Stimulated activated memory B cell treated with anti-CD40 and anti-IgM and Interleukin-4, amounts not matched to agents 10 μg/mL and 1 μg/mL and 100 μg/mL, for 72 hours (primary cell): ENCODE results near the gene GLO1.

Experiments
- ATAC-seq: fragments of 150-1000 bp; cut with Tn5 transposase; 2 replicates; pipeline ENCODE4 v1.10.0; 2021
- H3K27ac Mint-ChIP-seq: one replicate; pipeline ENCODE4 v1.8.0; 2022; ENCODE audit warnings: mild to moderate bottlenecking, mixed read lengths
- H3K27me3 Mint-ChIP-seq: one replicate; pipeline ENCODE4 v1.8.0; 2022; ENCODE audit warnings: mixed read lengths
- H3K36me3 Mint-ChIP-seq: one replicate; pipeline ENCODE4 v1.8.0; 2022; ENCODE audit warnings: mixed read lengths
- H3K4me1 Mint-ChIP-seq: one replicate; pipeline ENCODE4 v1.8.0; 2022; ENCODE audit warnings: mixed read lengths
- H3K4me3 Mint-ChIP-seq: one replicate; pipeline ENCODE4 v1.8.0; 2022; ENCODE audit warnings: mild to moderate bottlenecking, moderate library complexity, mixed read lengths
- H3K9me3 Mint-ChIP-seq: one replicate; pipeline ENCODE4 v1.8.0; 2022; ENCODE audit warnings: mixed read lengths

Gene GLO1

DNA sequence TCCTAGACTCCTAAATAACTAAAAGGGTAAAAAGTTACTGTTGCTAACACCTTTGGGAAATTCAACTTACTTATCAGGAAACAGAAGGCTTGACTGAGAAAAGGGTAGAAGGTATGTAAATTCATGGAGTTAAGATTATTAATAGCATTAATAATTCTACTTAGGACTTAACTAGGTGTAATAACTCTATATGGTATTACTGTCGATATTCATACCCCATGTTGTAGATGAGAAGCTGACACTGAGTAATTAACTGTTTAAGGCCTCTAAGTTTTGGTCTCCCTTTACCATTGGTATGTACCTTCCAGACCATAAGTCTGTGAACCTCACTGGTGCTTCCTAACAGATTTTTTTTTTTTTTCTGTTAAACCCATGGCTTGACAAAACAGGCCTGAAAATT, 15.4 kb downstream of the GLO1 start:
- Mint-ChIP-seq H3K27ac (no peak overlapping the region), H3K4me3 (no peak overlapping the region), H3K4me1 (peaks cover 31% of the 10 kb centered on the region), H3K27me3 (no peaks in the 10 kb centered on the region), H3K9me3 (no peaks in the 10 kb centered on the region), H3K36me3 (peaks cover 11% of the 10 kb centered on the region)
- no peak for ATAC-seq

DNA sequence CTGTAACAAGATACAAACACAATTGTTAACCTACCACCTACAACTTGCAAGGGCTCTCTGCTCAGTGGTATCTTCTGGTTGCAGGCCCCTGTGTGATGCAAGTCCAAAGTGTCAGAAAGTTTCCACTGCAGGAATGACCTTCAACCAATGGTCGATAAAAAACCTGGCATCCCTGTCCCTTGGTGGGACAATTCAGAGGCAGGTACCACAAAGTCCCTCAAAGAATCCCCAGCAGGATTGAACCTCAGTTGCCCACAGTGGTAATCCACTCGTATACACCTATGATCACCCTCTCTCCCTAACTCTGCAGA, 15.9 kb downstream of the GLO1 start:
- no peak overlapping the region for H3K27ac Mint-ChIP-seq
- H3K9me3 Mint-ChIP-seq, result no peaks in the 10 kb centered on the region
- peaks cover 33% of the 10 kb centered on the region for H3K4me1 Mint-ChIP-seq

DNA sequence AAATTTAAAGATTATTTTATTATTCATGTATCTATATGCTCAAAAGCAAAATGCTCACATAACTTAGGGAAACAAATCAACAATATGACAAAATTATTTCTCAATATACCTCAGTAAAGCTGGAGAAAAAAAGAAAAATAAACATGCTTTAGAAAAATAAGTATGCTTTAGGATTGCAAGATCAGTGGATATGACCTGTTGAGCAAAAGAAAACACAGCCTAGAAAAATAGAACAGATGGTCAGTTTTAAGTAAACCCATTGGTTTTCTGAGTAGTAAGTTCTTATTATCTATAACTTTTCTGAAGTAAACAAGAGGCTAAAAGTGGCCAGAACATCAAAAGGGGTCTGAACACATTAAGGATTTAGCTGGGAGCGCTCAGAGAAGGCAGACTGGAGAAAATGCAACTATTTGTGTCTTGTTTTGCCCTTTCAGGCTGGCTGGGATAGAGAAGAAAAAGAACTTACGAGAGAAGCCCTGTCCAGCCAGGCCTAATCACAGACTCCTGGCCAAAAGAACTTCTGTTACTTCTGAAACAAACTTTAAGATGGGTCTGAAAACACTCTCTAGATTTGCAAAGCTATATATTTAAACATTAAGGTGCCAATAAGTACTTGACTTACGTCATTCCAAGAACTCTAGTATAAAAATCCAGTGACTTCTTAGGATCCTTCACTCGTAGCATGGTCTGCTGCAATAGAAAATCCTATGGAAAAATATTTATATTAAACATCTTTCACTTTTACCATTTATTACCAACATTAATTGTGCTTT, 16.5 kb downstream of the GLO1 start:
- no peak overlapping the region for H3K4me3 Mint-ChIP-seq
- no peak overlapping the region for H3K27ac Mint-ChIP-seq
- peaks cover 37% of the 10 kb centered on the region for H3K4me1 Mint-ChIP-seq
- H3K36me3 Mint-ChIP-seq, result peaks cover 18% of the 10 kb centered on the region
- ATAC-seq, result no peak
- H3K27me3 Mint-ChIP-seq, result no peaks in the 10 kb centered on the region
- no peaks in the 10 kb centered on the region for H3K9me3 Mint-ChIP-seq

More for the DNA sequence above, 15.9 kb downstream of the GLO1 start:
- H3K36me3 Mint-ChIP-seq, result peaks cover 13% of the 10 kb centered on the region
- no peak overlapping the region for H3K4me3 Mint-ChIP-seq
- no peaks in the 10 kb centered on the region for H3K27me3 Mint-ChIP-seq
- no peak for ATAC-seq

DNA sequence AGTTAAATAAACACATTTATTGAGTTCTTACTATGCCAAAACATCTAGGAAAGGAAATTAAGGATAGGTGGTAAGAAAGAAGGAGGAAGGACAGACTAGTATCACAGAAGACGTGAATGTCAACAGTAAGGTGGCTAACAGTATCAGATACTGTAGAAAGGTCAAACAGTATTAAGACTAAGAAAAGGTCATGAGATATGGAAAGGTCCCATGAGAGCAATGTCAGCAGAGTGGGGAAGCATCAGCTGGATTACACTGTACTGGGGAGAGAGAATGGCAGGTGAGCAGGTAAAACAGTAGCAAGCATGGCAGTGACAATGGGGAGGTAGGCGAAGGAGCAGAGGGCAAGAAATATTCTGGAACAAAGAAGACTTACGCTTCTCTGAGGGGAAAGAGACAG, 18.0 kb downstream of the GLO1 start:
- Mint-ChIP-seq H3K4me3 (no peak overlapping the region), H3K36me3 (peaks cover 28% of the 10 kb centered on the region)
- no peak for ATAC-seq

DNA sequence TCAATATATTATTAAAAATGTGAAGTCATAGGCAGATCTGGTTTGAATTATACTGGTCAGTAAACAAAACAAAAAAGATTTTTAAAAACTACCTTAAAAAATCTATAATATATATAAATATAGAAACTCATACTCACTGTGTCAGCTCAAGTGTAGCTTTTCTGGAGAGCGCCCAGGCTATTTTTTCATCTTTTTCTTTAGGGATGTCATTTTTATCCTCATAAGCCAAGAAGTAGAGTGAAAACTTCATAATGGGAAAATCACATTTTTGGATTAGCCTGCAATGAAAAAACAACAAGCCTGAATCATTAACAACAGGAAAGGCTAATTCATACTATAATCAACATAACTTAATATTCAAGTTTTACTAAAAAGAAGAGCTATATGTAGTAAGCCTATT, 18.7 kb downstream of the GLO1 start:
- Mint-ChIP-seq H3K9me3 (no peaks in the 10 kb centered on the region), H3K27me3 (no peaks in the 10 kb centered on the region), H3K4me1 (peaks cover 32% of the 10 kb centered on the region), H3K27ac (no peak overlapping the region), H3K4me3 (no peak overlapping the region), H3K36me3 (peaks cover 35% of the 10 kb centered on the region)
- no peak for ATAC-seq

More for the DNA sequence above, 18.0 kb downstream of the GLO1 start:
- Mint-ChIP-seq H3K27me3 (no peaks in the 10 kb centered on the region), H3K9me3 (no peaks in the 10 kb centered on the region), H3K4me1 (peaks cover 37% of the 10 kb centered on the region), H3K27ac (no peak overlapping the region)

DNA sequence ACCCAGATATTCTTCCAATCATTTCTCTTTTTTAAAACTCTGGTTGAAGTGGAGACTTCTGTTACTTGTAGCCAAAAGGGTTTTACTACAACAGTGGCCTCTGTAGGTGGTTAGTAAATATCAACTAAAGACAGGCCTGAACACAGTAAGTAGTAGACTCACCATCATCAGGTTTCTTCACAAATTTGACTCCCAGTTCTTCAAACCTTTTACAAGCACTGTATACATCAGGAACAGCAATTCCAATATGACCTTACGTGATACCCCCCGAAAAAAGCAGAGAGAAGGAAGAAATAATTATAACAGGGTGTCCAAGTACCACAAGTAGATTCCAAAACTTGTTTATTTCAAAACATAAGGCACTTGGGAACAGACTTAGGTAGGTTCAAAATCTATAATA, 21.1 kb downstream of the GLO1 start:
- no peaks in the 10 kb centered on the region for H3K9me3 Mint-ChIP-seq
- no peak overlapping the region for H3K27ac Mint-ChIP-seq

DNA sequence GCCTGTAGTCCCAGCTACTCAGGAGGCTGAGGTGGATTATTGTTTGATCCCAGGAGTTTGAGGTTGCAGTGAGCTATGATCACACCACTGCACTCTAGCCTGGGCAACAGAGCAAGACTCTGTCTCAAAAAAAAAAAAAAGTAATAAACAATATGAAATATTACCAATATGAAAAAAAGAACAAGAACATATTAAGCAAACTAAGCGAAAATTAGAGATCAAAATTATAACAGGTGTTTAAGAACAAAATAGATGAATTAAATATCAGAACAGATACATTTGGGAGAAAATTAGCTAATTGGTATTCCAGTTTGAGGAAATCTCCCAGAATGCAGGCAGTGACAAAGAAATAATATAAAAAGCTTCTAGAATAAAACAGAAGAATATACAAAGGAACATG, 23.3 kb downstream of the GLO1 start:
- Mint-ChIP-seq H3K9me3 (no peaks in the 10 kb centered on the region), H3K4me1 (peaks cover 37% of the 10 kb centered on the region), H3K4me3 (no peak overlapping the region), H3K27me3 (no peaks in the 10 kb centered on the region), H3K27ac (no peak overlapping the region), H3K36me3 (peaks cover 69% of the 10 kb centered on the region)
- ATAC-seq, result no peak

More for the DNA sequence above, 21.1 kb downstream of the GLO1 start:
- Mint-ChIP-seq H3K4me1 (peaks cover 29% of the 10 kb centered on the region), H3K27me3 (no peaks in the 10 kb centered on the region), H3K4me3 (no peak overlapping the region), H3K36me3 (peaks cover 47% of the 10 kb centered on the region)
- ATAC-seq, result no peak

DNA sequence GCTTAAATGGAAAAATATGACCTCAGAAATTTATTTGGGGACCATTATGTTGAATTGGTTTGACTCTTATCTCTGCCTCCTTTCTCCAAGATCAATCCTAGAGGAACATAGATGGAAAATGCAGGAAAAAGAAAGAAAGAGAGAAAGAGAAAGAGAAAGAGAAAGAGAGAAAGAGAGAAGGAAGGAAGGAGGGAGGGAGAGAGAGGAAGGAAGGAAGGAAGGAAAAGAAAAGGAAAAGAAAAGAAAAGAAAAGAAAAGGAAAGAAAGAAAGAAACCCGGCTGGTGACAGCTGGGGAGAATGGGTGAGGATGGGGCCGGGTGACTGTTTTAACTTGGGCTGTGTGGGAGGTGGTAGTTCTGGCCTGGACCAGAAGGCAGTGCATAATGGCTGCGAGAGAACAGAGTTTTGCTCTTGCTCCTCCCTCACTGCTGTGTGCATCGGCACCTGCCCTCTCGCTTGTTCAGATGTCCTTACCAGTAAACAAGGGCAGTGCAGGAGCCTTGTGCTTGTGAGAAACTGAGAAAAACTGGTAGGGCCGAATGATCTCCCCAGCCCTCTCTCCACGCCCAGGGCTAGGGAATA, 24.7 kb downstream of the GLO1 start:
- ATAC-seq, result no peak
- Mint-ChIP-seq H3K9me3 (no peaks in the 10 kb centered on the region), H3K27ac (peak overlapping the region; percentile 66), H3K4me1 (peaks cover 50% of the 10 kb centered on the region), H3K27me3 (no peaks in the 10 kb centered on the region), H3K36me3 (peaks cover 72% of the 10 kb centered on the region), H3K4me3 (no peak overlapping the region)

DNA sequence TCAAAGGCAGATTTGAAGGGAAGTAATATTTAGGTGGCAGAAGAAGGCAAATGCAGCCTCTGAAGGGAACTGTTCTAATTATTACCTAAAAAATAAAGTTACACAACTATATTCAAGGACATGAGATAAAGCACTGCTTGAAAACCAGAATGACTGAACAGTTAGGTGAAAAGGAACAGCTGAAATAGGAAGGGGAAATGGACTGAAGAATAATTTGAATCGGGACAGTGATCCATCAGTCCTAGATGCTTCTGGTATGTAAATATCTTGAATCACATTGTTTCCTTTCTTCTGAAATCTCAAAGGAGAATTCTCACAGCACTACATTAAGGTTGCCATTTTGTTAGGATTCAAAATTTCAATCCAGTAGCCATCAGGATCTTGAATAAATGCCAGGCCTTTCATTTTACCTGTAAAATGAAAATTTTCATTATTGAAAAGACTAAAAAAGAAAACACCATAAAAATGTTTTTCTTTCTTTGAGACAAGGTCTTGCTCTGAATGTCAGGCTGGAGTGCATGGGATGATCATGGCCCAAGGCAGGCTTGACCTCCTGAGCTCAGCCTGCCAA, 25.9 kb downstream of the GLO1 start:
- peaks cover 71% of the 10 kb centered on the region for H3K36me3 Mint-ChIP-seq
- no peaks in the 10 kb centered on the region for H3K9me3 Mint-ChIP-seq
- H3K4me1 Mint-ChIP-seq, result peaks cover 57% of the 10 kb centered on the region
- no peaks in the 10 kb centered on the region for H3K27me3 Mint-ChIP-seq
- H3K27ac Mint-ChIP-seq, result peak overlapping the region; percentile 81
- H3K4me3 Mint-ChIP-seq, result peak overlapping the region; percentile 16
- ATAC-seq, result no peak

DNA sequence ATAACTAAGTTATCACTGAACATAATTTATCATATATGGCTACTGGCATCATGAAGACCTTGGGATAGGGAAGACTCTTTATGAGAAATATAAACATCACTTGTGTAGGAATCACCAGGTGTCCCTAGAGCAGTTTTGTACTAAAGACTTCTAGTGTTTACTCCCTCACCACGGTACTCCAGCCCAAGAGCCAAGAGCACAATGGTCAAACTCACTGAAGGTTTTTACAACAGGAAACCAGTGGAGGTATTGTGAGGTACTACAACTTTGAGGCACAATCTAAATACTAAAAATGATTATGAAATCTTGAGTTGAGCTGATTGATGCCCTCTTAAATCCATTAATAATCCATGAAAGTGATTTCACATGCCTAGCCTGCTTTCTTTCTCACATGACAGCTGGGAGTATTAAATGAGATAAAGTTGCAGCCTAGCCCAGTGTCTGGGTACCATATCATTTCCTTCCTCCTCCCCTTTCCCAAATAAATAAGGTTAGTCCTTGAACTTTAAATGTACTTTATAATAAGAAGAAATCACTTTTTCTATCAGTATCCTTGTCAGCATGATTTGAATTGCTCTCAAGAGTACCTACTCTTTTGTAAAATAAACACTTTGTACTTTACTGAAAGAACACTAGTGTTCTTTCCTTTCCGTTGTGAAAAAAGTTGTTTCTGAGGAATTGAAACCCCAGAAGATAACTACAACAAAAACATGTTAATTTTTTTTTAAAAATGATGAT, 26.5 kb downstream of the GLO1 start:
- no peaks in the 10 kb centered on the region for H3K27me3 Mint-ChIP-seq
- H3K4me3 Mint-ChIP-seq, result peak overlapping the region; percentile 16
- H3K9me3 Mint-ChIP-seq, result no peaks in the 10 kb centered on the region
- peaks cover 65% of the 10 kb centered on the region for H3K36me3 Mint-ChIP-seq
- peak overlapping the region; percentile 81 for H3K27ac Mint-ChIP-seq
- peak; percentile 36 for ATAC-seq
- peaks cover 55% of the 10 kb centered on the region for H3K4me1 Mint-ChIP-seq

DNA sequence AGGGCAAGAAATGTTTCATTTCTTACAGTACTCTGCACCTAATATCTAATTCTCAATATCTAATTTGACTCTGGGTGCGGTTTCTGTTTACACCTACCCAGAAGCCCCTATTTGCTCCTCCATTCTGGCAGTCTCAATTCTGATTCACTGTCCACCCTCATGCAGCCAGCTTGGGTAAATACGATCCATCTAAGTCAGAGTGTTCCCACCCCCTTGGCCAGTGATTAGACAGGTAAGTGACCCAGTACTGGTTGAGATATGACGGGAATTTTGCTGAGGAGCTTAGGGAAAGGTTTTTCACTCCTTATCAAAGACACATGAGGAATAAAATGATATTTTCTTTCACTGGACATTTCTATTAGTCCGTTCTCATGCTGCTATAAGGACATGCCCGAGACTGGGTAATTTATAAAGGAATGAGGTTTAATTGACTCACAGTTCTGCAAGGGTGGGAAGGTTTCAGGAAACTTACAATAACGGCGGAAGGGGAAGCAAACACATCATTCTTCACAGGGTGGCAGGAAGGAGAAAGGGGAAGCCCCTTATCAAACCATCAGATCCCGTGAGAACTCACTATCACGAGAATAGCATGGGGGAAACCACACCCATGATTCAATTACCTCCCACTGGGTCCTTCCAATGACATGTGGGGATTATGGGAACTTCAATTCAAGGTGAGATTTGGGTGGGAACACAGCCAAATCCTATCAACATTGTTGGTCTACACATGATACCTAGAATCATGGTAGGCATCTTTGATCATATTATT, 29.4 kb downstream of the GLO1 start:
- Mint-ChIP-seq H3K4me1 (peaks cover 53% of the 10 kb centered on the region), H3K27me3 (no peaks in the 10 kb centered on the region), H3K36me3 (peaks cover 42% of the 10 kb centered on the region), H3K4me3 (no peak overlapping the region), H3K27ac (peak overlapping the region; percentile 44), H3K9me3 (no peaks in the 10 kb centered on the region)
- ATAC-seq, result no peak

DNA sequence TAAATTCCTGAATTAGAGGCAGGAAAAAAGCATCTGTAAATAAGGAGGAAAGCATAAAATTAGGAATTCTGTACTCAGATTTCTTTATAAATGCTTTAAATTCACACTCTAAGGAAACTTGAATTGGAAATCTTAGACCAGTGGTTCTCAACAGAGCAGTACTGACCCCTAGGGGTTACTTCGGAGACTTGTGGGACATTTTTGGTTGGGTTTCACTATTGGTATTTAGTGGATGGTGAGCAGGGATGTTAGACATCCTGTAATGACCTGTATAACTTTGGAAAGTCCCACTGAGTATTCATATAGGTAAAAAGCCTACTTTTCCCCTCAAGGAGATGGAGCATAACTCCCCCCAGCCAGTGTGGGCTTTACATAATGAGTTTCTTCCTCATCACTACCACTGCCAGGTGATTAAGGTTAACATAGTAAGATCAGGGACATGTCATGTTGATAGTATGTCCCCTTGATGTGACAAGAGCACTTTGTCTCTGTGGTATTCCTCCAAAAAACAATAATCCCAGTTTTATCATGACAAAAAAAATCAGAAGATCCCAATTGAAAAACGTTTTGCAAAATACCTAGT, 31.0 kb downstream of the GLO1 start:
- no peaks in the 10 kb centered on the region for H3K27me3 Mint-ChIP-seq
- H3K4me1 Mint-ChIP-seq, result peaks cover 40% of the 10 kb centered on the region
- peak; percentile 78 for ATAC-seq
- H3K36me3 Mint-ChIP-seq, result peaks cover 31% of the 10 kb centered on the region
- H3K27ac Mint-ChIP-seq, result no peak overlapping the region
- H3K4me3 Mint-ChIP-seq, result no peak overlapping the region
- no peaks in the 10 kb centered on the region for H3K9me3 Mint-ChIP-seq

DNA sequence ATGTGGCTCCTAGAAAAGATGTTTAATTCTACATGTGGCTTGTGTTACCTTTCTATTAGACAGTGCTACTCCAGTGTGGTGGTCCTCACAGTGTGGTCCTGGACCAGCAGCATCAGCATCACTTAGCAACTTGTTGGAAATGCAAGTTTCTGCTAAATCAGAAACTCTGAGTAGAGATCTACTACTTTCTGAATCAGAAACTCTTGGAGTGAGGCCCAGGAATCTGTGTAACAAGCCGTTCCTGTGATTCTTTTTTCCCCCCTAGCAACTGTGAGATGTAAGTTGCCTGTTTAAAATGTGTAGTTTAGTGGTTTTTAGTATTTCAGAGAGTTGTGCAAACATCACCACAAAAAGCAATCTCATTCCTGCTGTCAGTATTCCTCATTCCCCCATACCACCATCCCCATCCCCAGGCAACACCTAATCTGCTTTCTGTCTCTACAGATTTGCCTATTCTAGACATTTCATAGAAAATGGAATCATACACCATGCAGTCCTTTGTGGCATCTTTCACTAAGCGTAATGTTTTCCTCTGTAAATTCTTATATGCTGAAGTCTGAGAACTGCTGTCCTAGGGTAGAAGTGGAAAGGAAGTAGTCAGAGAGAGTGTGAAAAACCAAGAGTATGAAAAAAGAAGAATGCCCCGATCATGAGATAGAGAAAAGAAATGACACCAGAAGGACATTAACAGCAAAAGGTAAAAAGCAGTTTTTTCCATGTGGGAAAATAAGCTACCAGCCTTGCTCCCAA, 44.4 kb downstream of the GLO1 start:
- no peaks in the 10 kb centered on the region for H3K9me3 Mint-ChIP-seq
- H3K27me3 Mint-ChIP-seq, result no peaks in the 10 kb centered on the region
- H3K36me3 Mint-ChIP-seq, result peaks cover 37% of the 10 kb centered on the region
- no peak overlapping the region for H3K27ac Mint-ChIP-seq
- H3K4me3 Mint-ChIP-seq, result no peak overlapping the region
- peaks cover 3% of the 10 kb centered on the region for H3K4me1 Mint-ChIP-seq
- ATAC-seq, result no peak

DNA sequence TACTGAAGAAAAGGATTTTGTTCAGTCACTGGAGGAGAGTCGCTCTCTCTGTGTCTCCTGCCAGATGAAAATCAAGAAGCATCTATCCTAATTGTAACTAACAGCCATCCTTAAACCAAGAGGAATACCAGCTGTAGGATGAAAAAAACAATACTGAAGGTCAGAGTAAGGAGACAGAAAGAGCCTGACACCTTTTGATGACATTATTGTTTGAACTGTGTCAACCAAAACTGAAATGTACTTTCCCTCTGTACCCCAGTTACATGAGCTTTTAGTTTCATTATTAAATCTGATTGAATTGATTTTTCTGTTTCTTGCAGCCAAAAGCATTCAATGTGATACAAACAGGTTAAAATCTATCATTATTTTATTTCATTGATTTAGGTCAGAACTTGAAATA, 46.0 kb downstream of the GLO1 start:
- no peaks in the 10 kb centered on the region for H3K27me3 Mint-ChIP-seq
- no peak overlapping the region for H3K27ac Mint-ChIP-seq
- no peak overlapping the region for H3K4me3 Mint-ChIP-seq
- H3K36me3 Mint-ChIP-seq, result peaks cover 42% of the 10 kb centered on the region
- no peaks in the 10 kb centered on the region for H3K9me3 Mint-ChIP-seq
- ATAC-seq, result no peak
- peaks cover 8% of the 10 kb centered on the region for H3K4me1 Mint-ChIP-seq
